Measurements from ENCODE around the gene GMPPB.

The GMPPB gene

GRCh38 chr3:49716691-49717210 lies 7.0 kb downstream of the GMPPB start:
- no peak for DNase-seq
- in situ Hi-C loops (cut with HindIII; ENCODE audit: low pct_ligation_motif_present, low pct_unique_long_range_greater_than_20kb, low sequenced_read_pairs) = no loop called here

GRCh38 chr3:49716169-49716568 lies 7.6 kb downstream of the GMPPB start:
- in situ Hi-C loops (cut with HindIII; ENCODE audit: low pct_ligation_motif_present, low pct_unique_long_range_greater_than_20kb, low sequenced_read_pairs) = no loop called here
- no peak for DNase-seq

GRCh38 chr3:49715611-49716121 lies 8.1 kb downstream of the GMPPB start:
- in situ Hi-C loops (cut with HindIII; ENCODE audit: low pct_ligation_motif_present, low pct_unique_long_range_greater_than_20kb, low sequenced_read_pairs) = no loop called here
- DNase-seq = no peak

GRCh38 chr3:49714728-49715550 lies 8.8 kb downstream of the GMPPB start:
- DNase-seq = no peak
- in situ Hi-C loops (cut with HindIII; ENCODE audit: low pct_ligation_motif_present, low pct_unique_long_range_greater_than_20kb, low sequenced_read_pairs) = no loop called here

GRCh38 chr3:49713336-49714105 lies 10.2 kb downstream of the GMPPB start:
- in situ Hi-C loops (cut with HindIII; ENCODE audit: low pct_ligation_motif_present, low pct_unique_long_range_greater_than_20kb, low sequenced_read_pairs) = no loop called here
- DNase-seq = no peak

GRCh38 chr3:49712631-49713317 lies 11.0 kb downstream of the GMPPB start:
- in situ Hi-C loops (cut with HindIII; ENCODE audit: low pct_ligation_motif_present, low pct_unique_long_range_greater_than_20kb, low sequenced_read_pairs) = no loop called here
- no peak for DNase-seq

GRCh38 chr3:49712166-49712565 lies 11.6 kb downstream of the GMPPB start:
- DNase-seq = no peak
- in situ Hi-C loops (cut with HindIII; ENCODE audit: low pct_ligation_motif_present, low pct_unique_long_range_greater_than_20kb, low sequenced_read_pairs) = no loop called here

- no peak for DNase-seq
- in situ Hi-C loops (cut with HindIII; ENCODE audit: low pct_ligation_motif_present, low pct_unique_long_range_greater_than_20kb, low sequenced_read_pairs) = no loop called here
These were observed 12.3 kb downstream of the GMPPB start for GRCh38 chr3:49711489-49711888.

- in situ Hi-C loops (cut with HindIII; ENCODE audit: low pct_ligation_motif_present, low pct_unique_long_range_greater_than_20kb, low sequenced_read_pairs) = no loop called here
- no peak for DNase-seq
These were observed 13.9 kb downstream of the GMPPB start for GRCh38 chr3:49709852-49710251.

- DNase-seq = peak; percentile 20
- in situ Hi-C loops (cut with HindIII; ENCODE audit: low pct_ligation_motif_present, low pct_unique_long_range_greater_than_20kb, low sequenced_read_pairs) = no loop called here
These were observed 16.7 kb downstream of the GMPPB start for GRCh38 chr3:49707113-49707480.

- in situ Hi-C loops (cut with HindIII; ENCODE audit: low pct_ligation_motif_present, low pct_unique_long_range_greater_than_20kb, low sequenced_read_pairs) = no loop called here
- no peak for DNase-seq
These were observed 17.2 kb downstream of the GMPPB start for GRCh38 chr3:49706456-49707112.

- in situ Hi-C loops (cut with HindIII; ENCODE audit: low pct_ligation_motif_present, low pct_unique_long_range_greater_than_20kb, low sequenced_read_pairs) = no loop called here
- DNase-seq = no peak
These were observed 18.3 kb downstream of the GMPPB start for GRCh38 chr3:49705390-49705960.

GRCh38 chr3:49704629-49705028 lies 19.1 kb downstream of the GMPPB start:
- in situ Hi-C loops (cut with HindIII; ENCODE audit: low pct_ligation_motif_present, low pct_unique_long_range_greater_than_20kb, low sequenced_read_pairs) = no loop called here
- no peak for DNase-seq

- in situ Hi-C loops (cut with HindIII; ENCODE audit: low pct_ligation_motif_present, low pct_unique_long_range_greater_than_20kb, low sequenced_read_pairs) = no loop called here
- DNase-seq = no peak
These were observed 19.8 kb downstream of the GMPPB start for GRCh38 chr3:49703956-49704355.

- DNase-seq = peak; percentile 63
- in situ Hi-C loops (cut with HindIII; ENCODE audit: low pct_ligation_motif_present, low pct_unique_long_range_greater_than_20kb, low sequenced_read_pairs) = no loop called here
These were observed 20.3 kb downstream of the GMPPB start for GRCh38 chr3:49703443-49703927.

- in situ Hi-C loops (cut with HindIII; ENCODE audit: low pct_ligation_motif_present, low pct_unique_long_range_greater_than_20kb, low sequenced_read_pairs) = no loop called here
- no peak for DNase-seq
These were observed 21.1 kb downstream of the GMPPB start for GRCh38 chr3:49702672-49703071.

- in situ Hi-C loops (cut with HindIII; ENCODE audit: low pct_ligation_motif_present, low pct_unique_long_range_greater_than_20kb, low sequenced_read_pairs) = no loop called here
These were observed 22.2 kb downstream of the GMPPB start for GRCh38 chr3:49701388-49702077.

More at GRCh38 chr3:49701388-49702077, 22.2 kb downstream of the GMPPB start:
- DNase-seq = peak; percentile 31
